ENCODE results near the gene HNRNPA1.
A peak's percentile ranks its signal among the peaks of the same experiment; 100 is the strongest.

Gene HNRNPA1

GRCh38 chr12:54333420-54334034, 53.0 kb downstream of the HNRNPA1 start:
- peak; percentile 37 for DNase-seq (ENCODE audit: low spot score)

Small RNA genes within 50 kb of the gene (small RNA-seq; reads per million reads assigned to genes)
- gene RN7SL390P (0 reads per million in 2 experiments), gene RNU6-950P (0 reads per million in 2 experiments)
